ELF-1 (cell line): Measurements from ENCODE around the gene PTPRC.

ENCODE experiments used
- DNase-seq: peaks from one replicate; pipeline ENCODE4 v3.0.0-alpha.2; 2016; ENCODE audit warnings: low read depth, low spot score

Gene PTPRC

DNA sequence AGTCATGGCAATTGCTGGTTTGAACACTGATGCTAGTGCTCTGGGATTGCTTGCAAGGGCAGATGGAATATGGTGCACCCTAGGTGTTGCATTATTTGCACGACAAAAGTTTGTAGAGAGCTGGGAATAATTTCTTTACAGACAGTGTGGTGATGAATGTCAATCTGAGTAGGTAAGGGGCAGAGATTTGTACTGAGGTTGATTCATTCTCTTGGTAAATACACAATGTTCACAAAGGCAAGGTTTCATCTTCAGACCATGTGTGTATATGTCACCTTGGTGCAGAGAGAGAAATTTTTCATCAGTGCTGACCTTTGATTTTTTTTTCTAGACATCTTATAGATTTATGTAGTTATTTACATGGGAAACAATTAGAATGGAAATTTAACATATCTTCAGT lies 5.0 kb downstream of the PTPRC start:
- DNase-seq = no peak

DNA sequence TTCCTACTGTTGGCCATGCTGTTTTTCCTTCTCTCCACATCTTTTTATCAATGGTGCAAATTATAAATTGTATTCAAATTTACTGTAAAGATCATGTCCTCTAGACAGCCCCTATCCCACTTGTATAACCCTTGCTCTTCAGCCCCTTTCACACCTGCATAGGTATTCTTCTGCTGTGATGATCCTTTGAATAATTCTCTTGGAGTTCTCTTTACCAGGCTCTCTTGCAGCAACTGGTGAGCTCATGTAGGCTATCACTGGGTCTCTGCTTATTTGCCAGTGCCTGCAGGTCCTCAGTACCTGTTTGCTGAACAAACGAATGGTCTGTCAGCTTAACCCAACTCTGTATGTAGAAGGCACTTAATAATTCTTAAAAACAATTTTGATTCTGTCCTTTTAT lies 8.2 kb downstream of the PTPRC start:
- no peak for DNase-seq

DNA sequence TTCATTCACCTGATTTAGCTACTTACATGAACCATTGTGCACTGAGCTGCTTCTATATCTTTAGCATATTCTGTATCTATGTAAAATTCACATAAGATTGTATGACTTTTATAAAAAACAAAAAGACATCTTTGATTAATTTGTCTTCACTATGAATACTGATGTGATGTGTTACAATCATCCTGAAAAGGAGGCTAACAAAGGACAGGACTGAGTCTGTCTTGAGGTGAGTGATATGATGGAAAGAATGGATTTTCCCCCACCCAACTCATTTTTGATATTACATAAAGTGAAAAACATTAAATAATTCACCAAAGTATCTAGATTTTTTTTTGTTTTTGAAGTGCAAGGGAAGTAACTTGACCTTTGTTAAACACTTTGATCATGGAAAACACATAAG lies 9.8 kb downstream of the PTPRC start:
- no peak for DNase-seq

DNA sequence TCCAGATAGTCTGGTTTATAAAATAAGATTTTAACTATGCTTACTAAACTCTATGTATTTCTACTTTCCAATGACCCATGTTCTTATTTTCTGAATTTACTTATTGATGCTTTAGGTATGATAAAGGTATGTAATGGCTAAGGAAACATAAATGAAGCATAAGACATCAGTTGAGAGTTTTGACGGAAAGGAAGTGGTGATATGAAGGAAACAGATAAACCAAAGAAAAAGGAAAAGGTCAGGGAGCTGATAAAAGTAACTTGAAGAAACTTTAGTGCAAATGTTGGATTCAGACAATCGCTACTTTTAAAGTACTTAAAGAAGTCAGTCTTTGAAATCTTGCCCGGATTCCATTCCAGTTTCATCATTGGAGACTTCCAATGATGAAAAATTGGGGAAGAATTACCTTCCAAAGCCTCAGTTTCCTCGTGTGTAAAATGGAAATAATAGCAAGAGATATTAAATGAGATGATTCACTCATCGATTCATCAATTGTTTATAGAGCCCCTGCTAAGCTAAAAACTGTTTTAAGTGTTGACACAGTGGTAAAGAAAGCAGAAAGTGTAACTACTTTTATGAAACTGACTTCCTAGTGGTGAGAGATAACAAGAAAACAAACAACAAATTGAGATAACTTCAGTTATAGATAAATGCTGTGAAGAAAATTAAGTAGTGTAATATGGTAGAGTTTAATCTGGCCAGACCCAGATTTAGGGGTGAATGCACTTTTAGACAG lies 10.6 kb downstream of the PTPRC start:
- no peak for DNase-seq

DNA sequence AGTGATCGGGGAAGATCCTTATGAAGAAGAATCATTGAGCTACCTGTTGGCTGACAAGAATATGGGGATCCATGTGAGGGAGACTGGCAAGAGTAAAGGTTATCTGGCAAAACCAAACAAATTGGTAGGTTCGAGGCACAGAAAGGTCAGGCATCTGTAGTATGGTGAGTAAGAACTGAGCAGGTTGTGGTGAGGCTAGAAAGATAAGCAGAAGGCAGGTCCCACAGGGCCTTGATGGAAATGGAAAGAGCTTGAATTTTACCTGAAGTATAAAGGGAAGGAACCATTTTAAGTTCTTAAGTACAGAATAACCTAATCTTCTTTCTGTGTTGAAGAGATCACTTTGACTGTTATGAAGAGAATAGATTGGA lies 11.1 kb downstream of the PTPRC start:
- DNase-seq = no peak

DNA sequence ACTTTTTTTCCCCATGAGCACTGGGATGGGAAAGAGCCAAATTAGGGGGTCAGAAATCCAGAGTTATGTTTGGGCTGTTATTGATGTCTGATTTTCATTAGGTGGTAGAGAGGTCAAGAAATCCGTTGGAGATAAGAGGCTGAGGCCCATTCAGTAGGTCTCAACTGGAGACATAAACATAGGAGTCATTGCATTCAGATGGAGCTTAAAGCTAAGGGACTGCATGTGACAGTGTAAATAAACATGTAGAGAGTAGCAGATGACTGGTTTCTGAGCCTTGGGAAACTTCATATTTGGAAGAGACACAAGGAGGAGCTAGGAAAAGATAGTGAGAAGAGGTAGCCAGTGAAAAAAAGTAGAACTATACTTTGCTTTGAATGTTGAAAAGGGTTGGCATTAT lies 11.7 kb downstream of the PTPRC start:
- DNase-seq = no peak

DNA sequence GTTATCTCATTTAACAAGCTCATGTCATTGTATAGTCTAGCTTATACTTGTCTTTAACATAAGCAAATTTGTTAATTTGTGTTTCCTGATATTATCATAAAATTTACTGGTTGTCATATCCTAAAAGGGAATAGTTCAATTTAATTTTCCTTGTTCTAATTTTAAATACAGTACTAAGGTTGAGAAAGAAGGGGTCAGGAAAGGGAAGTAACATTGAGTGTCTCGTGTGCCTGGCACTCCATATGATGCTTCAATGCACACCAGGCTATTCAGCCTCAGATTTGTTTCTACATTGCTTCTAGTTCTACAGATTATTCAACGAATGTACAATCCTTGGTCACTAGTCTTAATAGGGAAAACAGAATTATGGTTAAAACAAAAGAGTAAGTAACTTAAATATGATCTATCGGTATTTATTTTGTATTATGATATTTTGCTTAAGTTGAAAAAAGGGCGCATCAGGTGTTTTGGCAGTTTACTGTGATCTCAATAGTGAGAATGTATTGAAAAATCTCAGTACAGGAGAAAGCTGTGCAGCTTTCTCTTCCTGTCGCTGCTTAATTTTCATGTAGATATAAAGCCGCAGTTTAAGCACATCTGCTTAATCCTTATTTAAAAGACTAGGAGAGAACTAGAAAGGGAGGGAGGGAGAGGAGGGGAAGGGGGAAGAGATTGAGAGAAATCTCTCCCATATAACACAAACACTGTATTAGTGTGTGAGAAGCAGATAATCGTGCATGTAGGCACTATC lies 13.0 kb downstream of the PTPRC start:
- DNase-seq = no peak

DNA sequence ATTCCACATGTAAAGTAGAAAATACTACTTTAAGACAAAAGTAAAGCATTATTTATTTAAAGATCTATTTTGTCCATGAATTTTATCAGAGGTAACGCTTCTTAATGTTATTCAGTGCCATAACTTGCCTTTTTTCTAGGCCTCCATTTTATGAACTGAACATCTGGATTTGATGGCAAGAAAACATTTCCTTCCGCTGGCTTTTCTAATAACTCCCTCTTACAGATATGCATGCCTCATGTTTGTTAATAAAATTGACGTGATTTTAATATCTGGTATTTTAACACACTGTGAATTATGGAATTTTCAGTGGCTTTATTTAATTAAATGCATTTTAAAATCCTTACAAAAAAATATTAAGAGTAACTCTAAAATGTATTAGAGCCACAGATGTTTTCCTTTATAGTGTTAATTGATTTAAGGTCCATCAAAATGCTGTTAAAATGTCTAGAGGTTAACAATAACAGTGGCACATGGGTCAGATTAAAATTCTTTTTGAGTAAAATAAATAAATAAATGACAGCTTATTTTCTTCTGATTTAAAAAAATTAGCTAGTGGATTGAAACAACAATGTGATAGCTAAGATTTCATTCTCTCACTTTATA lies 15.1 kb downstream of the PTPRC start:
- no peak for DNase-seq

DNA sequence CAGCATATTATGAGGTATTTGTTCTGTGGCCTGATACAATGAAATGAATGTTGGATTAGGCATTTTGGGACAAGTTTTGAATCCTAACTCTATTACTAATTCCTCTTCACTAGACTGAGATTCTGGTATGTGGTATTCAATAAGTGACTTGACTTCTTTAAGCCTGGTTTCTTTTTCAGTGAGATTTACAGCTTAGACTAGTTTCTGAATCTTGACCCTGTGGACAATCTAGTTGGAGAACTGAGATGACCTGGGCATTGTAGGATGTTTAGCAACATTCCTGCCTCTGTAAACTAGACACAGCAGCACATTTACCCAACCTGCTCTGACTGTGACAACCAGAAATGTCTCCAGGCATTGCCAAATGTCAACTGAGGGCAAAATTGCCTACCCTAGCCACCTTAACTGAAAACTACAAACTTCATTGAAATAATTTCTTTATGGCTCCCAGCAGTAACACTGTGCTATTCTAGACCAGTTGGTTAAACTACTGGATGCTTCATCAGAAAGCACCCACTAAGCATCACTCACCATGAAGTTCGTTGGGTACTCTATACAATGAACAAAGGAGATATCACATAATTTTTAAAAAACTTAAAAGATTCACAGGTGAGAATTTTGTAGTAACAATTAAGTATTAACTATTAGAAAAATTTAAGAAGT lies 16.8 kb downstream of the PTPRC start:
- DNase-seq = no peak

DNA sequence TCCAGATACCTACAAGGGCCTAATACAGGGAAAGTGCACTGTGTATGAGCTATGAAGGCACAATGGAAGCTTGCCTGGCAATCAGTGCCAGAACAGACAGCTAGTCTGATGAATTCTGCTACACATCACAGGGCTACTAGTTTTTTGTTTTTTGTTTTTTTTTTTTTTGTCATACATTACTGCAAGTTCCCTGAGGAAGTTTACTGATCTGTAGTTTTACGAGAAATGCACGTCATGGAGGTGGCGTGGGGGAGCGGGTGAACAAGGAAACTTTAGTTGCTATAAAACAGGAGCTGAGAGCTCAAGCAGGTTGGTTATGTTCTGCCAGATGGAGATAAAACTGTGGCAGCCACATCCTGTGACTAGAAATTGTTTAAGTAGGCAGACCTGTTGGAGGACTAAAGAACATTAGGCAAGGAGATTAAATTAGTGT lies 17.7 kb downstream of the PTPRC start:
- no peak for DNase-seq

DNA sequence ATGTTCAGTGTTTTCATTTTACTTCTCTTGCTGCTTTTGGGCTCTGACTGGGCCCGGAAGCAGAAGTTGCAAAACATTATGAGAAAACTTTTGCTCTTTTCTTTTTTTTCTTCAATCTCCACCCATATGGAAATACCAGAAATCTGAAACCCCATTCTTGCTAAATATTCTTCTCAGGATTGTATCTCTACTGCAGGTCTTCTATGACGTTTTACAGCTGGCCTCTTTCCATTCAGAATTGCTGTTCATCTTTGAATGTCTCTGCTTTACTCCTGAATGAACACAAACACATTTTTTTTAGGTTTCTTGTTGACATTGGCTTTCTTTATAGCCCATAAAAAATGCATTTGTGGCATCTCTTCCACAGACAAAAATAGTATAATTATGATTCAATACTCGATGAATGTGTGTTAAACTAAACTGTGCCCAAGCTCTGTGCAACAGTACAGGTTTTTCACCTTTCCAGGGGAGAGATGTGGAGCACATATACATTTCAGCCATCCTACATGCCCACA lies 18.8 kb downstream of the PTPRC start:
- DNase-seq = no peak

DNA sequence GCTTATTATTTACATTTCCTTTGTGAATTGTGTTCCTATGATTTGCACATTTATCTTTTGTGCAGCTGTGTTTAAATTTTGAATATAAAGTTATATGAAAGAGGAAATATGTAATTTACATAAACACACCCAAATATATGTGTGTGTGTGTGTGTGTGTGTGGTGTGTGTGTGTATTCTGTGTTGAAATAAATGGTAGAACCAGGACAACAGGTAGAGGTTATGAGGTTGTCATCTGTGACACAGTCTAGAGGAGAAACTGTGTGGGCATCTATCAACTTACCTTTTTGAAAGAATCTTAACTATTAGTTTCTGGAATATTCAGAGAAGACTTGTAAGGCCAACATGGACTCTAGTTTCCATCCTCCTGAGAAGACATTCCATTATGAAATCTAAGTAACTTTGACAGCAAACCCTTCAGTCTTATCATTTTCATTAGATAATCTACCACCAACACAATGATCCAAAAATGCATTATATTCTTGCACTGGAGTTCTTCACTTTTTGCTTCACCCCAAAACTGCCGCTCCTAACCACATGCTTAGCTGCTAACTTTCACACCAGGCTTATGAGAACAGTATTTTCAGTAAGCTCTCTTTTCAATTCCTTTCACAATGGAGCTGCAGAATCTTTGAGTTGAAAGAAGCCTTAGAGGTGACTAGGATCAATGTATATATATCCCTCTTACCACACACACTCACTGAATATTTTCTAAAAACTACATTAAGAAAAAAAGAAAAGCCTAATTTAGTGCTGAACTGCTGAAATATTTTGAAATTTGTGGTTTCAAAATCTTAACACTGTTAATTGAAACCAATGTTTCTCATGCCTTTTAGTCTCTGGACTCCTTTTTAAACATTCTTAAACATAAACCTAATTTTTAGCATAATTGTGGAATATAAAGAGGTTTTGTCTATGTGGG lies 21.8 kb downstream of the PTPRC start:
- no peak for DNase-seq

DNA sequence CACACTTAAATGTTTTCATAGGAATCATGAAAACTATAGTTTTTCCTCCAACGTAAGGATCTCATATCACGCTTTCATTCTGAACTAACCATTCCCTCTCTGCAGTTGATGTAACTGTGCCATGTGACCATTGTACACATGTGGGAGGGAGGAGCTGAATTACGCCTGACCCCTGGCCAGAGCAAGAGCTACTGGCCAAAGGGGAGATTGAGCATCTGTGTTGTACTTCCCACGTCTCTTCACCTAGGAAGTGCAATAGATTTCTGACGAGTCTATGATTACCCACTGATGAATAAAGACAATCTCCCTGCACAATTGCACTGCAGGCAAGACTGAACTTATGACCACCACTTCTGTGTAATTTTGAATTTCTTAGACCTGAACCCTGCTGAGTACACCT lies 24.0 kb downstream of the PTPRC start:
- DNase-seq = no peak

DNA sequence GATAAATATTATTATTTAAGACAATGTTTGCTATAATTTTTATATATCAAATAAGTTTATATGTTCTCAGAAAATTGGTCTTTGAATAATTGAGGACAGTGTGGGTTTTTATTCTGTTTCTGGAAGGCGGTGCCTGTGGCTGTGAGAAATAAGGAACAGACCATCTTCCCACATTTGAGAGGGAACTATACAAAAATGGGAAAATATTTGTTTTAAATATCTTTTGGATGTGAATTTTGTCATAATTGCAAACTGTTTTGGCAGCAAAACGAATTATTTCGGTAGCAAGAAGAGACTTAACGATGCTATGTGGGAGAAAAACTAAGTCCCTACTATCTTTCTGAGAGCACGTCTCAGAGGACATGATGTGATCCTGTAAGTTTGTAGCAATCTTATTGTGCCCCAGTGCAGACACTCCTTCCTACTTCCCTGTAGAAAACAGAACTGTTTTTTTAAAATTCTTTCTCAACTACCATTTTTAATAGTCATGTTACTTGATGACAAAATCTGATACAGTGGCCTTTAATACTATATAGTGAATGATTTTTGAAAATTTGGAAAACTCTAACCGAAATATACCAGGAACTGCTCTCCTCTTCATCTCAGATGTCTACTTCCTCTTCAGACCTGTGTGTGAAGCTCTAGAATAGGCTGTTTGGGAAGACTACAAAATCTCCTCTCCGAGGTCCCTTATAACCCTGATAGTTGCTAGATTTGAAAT lies 25.4 kb downstream of the PTPRC start:
- no peak for DNase-seq

DNA sequence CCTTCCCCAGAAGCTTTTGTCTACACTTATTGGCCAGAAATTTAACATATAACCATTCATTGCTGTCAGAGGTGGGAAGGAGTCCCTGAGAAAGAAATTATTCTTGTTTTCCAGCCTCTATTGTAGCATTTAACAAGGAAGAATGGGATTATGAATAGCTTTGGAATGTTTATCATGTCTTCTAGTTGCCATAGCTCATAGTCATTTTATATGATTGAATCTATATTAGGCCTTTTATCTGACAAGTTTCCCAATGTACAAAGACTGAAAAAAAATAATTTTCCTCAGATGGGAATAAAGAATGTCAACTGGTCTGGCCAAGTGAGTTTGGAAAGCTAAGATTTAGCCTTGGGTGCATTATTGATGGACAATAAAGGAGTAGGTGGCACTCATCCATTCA lies 28.3 kb downstream of the PTPRC start:
- no peak for DNase-seq

DNA sequence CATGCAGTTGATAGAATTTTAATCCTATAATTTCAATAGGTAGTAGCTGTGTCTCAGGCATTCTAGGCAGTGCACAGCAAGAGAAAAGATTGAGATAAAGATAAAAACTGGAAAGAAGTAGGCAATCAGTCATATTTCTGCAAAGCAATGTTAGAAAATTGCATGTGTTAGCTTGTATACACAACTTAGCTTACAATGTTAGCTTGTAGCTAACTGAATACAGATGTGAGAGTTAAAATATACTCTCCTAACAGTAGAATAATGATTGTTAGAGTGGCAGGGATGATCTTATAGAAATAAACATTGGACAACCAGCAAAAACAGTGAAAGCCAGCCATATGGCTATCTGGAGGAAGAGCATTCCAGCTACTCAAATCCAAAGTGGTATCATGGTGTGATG lies 29.0 kb downstream of the PTPRC start:
- DNase-seq = no peak

DNA sequence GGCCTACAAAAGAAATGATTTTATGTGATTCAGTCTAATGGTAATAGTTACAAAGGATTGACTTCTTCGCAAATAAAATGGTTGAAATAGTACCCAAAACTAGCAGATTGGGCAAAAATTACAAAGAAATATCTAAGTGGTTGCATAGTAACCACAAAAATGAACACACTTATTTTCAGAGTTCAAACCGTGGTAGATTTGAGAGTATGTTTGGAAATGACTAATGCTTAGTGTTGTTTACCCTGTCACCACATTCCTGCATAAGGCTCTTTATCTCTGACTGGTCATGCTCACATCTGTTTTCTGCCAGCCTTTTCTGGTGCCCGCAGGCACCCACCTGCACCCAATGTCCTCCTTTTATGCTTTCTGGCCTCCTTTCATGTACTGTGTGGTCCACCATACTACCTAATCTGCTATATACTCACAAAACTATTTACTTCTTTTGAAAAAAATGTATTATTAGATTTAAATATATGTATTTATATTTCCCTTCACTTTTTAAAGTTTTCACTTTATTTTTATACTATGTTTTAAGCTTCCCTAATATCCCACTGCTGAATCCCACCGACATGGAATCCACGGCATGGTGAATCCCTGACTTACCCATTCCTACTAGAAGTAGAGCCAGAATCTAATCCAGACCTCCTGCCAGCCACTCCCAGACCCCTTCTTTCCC lies 30.3 kb downstream of the PTPRC start:
- DNase-seq = no peak

DNA sequence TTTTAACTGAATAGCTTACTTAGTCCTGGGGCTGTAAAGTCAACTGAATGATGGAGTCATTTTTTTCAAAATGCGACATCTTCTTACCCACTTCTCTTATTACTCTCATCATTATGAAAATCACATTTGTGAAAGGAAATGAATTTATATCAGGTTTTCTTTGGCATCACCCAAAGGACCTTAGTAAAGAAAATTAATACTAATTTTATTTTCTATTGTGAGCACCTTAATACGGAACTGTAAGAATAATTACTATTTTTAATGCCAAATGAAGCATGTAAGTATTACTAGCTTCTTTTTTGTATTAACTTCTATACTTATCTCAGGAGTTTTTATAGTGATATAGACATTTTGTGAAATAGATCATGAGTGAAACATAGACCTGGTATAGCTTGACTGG lies 30.9 kb downstream of the PTPRC start:
- no peak for DNase-seq

DNA sequence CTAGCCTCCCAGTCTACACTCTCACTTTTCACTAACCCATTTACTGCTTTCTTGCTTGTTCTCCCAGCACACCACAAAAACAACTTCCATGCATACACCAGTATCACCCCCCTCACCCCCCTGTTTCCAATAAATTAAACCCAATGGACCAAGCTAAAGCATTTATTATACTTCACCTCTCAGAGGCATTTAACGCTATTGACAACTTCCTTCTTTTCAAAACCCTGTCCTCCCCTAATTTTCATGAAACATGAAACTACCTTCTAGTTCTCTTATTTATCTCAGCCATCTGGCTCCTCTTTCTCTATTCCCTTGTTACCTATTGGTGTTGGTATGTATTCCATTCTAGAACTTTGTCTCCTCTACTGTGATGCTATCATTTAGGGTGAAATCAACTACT lies 32.3 kb downstream of the PTPRC start:
- no peak for DNase-seq

DNA sequence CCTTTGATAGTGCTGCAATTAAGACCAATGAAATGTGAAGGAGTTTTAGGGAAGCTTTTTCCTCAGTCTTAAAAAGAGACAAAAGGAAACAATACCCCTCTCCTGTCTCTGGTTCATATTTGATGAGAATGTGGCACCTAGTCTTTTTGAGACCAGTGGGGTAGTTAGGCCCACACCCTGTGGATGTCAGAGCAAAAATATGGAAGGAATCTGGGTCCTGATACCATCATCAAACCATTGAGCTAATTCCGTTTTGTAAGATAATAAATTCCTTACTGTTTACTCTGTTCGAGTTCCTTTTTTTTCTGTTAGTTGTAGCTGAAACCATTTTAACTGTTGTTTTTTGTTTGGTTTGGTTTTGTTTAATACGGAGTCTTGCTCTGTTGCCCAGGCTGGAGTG lies 33.3 kb downstream of the PTPRC start:
- no peak for DNase-seq
